HG03460 (cell line): ENCODE results near the gene LST1.
"Not testable (repeated sequence)": the region's sequence is repeated elsewhere in the genome, so short reads cannot be mapped to it uniquely, and the experiment has no call there.

Experiments
- ATAC-seq: cut with Tn5 transposase; IDR thresholded peaks from one replicate; pipeline ENCODE4 v1.9.1; 2021; ENCODE audit not compliant: unreplicated experiment

LST1 gene

GRCh38 chr6:31586008-31586407, at the start of gene LST1:
Gene LST1 (plus strand): TSS chr6:31586277. CDS start chr6:31587300, 1,023 bp downstream.
- ATAC-seq, result no peak

DNA sequence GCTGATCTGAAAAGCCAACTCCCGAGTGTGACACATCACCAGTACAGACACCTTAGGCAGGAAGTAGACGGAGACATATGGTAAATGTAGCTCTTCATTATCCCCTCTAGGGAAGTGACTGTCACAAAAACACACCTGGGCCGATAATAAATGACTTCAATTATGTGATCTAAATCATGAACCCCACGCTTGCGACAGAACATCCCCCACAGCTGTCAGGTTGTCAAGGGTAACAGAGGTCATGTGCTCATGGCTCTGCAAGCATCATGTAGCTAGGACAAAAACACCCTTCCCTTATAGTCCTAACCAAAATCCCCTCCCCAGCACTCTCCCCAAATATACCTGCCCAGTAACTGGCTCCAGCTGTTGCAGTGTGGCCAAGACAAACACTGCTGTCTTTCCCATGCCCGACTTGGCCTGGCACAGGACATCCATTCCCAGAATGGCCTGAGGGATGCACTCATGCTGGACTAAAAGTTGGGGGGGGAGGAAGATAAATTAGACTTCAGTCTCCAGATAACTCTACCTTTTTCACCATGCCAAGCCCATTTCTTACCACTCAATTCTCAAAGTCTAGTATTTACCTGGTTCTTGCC, 47.2 kb upstream of the LST1 start:
- no peak for ATAC-seq

DNA sequence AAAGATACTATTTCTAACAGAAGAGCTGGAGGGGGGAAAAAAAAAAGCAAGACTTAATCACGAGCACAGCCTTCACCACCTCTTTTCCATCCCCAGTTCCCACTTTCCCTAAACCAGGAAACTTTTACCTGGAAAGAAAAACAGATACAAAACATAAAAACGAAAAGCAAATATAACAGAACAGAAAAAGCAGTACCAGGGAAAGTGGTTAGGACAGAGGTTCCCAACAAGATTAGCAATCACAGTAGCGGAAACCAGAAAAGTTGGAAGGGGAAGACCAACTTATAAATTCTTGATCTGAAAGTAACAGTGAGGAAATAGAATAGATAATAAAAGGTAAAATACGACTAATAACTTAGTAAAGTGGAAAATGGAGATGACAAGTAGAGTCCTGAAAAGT, 45.4 kb upstream of the LST1 start:
- no peak for ATAC-seq

GRCh38 chr6:31541059-31541657, 44.9 kb upstream of the LST1 start:
- ATAC-seq, result no peak

- peak; percentile 63 for ATAC-seq
Observed at GRCh38 chr6:31541658-31542521, 44.2 kb upstream of the LST1 start, which contains the start of gene DDX39B. Gene DDX39B (minus strand): TSS chr6:31542003. CDS start chr6:31540532, 1,471 bp downstream.

- no peak for ATAC-seq
Observed at GRCh38 chr6:31543639-31544038, 42.4 kb upstream of the LST1 start.

DNA sequence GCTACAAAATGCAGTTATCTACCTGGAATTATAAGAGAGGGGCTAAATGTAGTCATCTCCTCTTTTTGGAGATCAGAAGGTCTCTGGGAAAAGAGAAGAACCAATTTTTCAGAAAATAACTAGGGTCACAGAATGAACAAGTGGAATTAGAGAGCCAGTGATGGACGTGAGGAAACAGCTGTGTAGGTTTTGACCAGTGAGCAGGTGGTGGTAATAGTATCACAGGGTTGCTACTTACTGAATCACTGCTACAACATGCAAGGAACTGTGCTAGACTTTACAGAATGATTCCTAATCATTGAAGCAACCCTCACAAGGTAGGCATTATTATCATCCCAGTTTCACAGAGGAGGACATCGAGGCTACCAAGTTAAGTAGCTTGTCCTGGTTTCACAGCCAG, 41.4 kb upstream of the LST1 start:
- ATAC-seq, result no peak

GRCh38 chr6:31545291-31545690, 40.8 kb upstream of the LST1 start:
- ATAC-seq, result no peak

DNA sequence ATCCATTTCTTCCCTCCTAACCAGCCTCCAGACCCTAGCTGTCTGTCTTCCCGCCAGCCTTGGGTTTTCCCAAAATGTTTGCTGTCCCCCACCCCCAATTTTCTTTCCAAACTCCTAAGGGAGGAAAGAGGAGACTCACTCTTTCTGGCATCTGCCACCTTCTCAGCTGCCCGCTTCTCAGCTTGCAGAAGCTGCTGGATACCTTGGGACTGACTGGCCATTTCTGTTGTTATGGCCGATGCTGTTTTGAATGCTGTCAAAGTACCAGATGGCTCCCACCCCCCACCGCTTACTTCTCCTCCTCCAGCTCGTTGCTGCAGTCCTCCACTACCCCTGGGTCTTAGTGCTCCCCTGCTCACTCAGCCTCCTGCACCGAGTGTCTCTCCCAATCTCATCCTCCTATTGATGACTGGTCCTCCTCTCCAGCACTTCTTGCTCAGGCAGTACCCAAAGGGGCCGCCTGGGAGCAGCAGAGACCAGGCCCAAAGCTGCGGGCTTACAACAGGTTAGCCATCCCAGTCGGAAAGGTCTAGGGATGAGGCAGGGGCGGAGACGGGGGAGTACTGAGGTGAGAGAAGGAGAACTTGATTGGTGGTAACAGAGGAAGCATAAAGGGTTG, 39.6 kb upstream of the LST1 start, which contains the start of gene ATP6V1G2:
ATP6V1G2 (minus strand) TSS at position 270 of the 619 bp plus-strand sequence; CDS start at position 221, 49 bp downstream.
- peak; percentile 46 for ATAC-seq

DNA sequence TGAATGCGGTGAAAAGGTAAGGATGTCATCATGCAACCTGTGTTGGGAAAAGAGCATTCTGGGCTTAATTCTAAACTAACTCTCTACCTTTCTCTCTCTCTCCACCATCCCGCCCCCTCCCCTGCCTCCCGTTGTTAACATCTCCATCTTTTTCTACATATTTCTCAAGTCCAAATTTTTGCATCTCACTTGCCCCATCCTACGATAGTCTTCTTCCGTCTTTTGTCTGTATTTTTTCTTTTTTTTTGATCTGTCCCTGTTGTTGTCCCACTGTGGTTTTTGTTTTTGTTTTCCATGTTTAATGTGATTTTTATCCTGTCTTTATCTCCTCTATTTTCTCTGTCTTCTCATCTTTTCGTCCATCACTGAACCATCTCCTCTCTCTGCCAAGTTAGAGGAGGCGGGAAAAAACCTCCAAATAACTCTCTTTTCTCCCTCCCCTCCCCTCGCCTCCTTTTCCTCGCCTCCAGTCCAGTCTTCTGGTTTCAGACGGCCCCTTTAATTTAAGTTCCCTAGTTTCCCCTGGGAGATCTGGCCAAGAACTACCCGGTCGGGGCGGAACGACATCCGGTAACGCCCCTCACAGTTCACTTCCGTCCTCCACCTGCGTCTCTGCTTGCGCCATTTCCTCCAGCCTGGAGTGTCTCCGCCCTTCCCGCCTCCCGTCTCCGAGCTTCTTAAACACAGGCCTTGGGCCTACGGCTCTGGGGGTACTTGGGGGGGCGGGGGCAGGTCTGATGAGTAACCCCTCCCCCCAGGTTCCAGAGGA, 38.9 kb upstream of the LST1 start, which contains the start of gene NFKBIL1:
NFKBIL1 (plus strand) TSS at position 651 of the 769 bp plus-strand sequence; CDS start at position 738, 87 bp downstream.
- peak; percentile 73 for ATAC-seq

DNA sequence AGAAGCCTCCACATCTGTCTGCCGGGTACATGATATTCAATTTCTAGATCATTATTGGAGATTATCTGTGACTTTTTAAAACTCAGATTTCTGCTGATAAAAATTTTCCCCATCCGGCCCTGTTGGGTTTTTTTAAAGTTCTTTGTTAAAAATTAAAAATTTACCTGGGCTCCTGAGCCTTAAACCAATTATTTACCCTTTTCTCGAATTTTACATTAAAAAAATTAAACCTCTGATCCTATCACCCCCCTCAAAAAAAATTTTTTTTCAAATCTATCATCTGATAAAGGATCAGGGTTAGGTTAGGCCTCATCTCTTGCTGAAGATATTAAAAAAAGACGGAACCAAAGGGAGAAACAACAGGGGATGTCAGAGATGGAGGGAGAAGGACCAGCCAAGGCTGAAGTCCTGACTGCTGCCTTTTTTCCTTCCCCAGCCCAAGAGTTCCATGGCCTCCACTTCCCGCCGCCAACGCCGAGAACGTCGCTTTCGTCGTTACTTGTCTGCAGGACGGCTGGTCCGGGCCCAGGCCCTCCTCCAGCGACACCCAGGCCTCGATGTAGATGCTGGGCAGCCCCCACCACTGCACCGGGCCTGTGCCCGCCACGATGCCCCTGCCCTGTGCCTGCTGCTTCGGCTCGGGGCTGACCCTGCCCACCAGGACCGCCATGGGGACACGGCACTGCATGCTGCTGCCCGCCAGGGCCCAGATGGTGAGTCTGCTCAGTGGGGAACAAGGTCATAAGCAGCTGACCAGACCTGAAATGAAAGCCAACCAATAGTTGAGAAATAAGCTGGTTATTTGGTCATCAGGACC, 38.1 kb upstream of the LST1 start:
- ATAC-seq, result no peak

DNA sequence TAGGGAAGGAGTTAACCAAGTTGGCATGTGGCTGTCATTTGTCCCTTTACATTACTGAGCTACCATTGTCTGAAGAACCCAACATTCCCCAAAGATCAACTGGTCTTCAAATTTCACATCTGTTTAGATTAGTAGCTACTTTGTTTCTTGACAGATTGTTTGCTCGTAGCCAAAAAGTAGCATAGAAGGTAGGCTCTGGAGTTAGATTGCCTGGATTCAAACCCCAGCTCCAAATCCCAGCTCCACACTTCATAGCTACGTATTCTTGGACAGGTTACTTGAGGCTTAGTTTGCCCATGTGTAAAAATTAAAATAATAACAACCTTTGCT, 37.6 kb upstream of the LST1 start:
- ATAC-seq, result no peak

- not testable (repeated sequence) for ATAC-seq
Observed at GRCh38 chr6:31551371-31551770, 34.7 kb upstream of the LST1 start.

GRCh38 chr6:31556307-31556706, 29.8 kb upstream of the LST1 start:
- ATAC-seq, result no peak

DNA sequence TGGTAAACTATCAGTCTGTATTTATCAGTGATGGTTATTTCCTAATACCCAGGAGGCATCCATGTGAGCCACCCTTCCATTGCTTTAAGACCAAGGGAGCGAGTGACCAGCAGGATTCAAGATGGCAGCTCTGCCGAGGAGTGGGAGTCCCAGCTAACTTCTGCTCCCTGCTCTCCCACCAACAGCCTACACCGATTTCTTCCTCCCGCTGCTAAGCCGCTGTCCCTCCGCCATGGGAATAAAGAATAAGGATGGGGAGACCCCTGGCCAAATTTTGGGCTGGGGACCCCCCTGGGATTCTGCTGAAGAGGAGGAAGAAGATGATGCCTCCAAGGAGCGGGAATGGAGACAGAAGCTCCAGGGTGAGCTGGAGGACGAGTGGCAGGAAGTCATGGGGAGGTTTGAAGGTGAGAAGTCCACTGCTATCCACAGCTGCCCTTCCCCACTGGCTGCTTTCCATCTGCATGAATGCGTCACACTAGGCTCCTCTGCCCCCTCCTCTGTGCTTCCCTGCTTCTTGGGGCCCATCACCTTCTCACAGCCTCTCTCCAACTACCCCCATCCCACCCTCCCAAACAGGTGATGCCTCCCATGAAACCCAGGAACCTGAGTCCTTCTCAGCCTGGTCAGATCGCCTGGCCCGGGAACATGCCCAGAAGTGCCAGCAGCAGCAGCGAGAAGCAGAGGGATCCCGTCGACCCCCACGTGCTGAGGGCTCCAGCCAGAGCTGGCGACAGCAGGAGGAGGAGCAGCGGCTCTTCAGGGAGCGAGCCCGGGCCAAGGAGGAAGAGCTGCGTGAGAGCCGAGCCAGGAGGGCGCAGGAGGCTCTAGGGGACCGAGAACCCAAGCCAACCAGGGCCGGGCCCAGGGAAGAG, 28.4 kb upstream of the LST1 start:
- no peak for ATAC-seq

- ATAC-seq, result no peak
Observed at GRCh38 chr6:31558318-31558625, 27.8 kb upstream of the LST1 start.

DNA sequence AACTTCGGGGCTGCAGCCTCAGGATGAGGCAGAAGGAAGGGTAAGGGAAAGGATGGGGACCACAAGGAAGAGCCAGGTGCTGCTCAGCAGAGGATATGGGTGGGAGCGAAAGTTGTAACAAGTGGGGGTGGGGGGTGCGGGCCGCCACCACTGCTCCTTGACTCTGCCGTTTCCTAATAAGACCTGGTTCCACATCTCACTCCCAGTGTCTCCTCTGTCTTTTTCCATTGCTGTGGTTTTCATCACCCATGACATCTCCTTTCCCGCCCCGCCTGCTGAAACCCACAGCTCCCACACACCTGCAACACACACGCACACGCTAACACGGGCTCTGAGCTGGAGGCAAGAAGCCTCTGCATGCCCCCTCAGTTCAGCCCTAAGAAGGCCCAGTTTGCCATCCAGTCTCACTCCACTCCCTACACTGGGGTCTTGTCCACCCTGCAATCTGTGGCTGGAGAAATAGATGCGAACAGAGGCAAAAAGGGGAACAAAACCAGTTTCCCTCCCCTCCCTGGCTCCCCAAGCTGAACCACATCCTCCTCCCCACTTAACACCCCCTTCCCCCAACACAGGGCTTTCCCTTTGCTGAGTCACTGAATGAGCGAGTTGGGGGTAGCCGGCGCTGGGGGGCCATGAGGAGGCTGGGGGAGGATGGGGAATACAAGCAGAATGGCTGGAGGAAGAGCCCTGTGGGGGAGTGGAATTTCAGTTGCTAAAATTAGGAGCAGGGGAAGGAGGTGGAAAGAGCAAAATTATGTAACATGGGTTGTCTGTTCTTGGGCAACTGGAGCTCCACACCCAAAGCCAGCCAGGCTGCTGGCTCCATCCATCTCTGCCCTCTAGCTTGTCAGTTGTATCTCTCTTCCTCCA, 27.2 kb upstream of the LST1 start:
- no peak for ATAC-seq

GRCh38 chr6:31559606-31559957, 26.5 kb upstream of the LST1 start:
- ATAC-seq, result no peak
